Measurements from ENCODE around the gene ST3GAL4. TPM values are rescaled to one million over a fixed set of nuclear protein-coding genes. Genes with fewer than 3 reads are reported as not detected.

The ST3GAL4 gene
- total RNA-seq, 4 donors from 2014 or later, result 24.7 to 35.2 (median 28.0) TPM

DNA sequence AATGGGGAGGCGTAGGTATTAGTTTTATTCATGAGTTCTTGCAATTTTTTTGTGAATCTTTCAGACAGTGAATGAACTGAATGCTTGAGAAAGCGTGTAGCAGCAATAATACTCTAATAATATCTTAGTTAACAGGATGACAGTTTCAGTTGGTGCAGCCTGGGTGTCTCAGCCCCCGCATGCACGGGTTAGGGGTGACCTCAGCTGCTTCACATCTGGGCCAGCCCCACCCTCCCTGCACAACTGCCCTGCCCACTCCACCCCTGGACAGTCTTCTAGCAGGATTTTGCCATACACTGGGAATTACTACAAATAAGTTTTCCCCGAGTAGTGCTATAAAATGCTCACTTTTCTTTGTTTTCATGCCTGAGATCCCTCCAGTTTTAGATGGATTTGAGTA lies 83.2 kb downstream of the ST3GAL4 start:
- TF ChIP-seq, protein P1, sequence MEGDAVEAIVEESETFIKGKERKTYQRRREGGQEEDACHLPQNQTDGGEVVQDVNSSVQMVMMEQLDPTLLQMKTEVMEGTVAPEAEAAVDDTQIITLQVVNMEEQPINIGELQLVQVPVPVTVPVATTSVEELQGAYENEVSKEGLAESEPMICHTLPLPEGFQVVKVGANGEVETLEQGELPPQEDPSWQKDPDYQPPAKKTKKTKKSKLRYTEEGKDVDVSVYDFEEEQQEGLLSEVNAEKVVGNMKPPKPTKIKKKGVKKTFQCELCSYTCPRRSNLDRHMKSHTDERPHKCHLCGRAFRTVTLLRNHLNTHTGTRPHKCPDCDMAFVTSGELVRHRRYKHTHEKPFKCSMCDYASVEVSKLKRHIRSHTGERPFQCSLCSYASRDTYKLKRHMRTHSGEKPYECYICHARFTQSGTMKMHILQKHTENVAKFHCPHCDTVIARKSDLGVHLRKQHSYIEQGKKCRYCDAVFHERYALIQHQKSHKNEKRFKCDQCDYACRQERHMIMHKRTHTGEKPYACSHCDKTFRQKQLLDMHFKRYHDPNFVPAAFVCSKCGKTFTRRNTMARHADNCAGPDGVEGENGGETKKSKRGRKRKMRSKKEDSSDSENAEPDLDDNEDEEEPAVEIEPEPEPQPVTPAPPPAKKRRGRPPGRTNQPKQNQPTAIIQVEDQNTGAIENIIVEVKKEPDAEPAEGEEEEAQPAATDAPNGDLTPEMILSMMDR (IDR thresholded peaks at IDR 0.05; ENCODE audit: low read depth), result no peak

DNA sequence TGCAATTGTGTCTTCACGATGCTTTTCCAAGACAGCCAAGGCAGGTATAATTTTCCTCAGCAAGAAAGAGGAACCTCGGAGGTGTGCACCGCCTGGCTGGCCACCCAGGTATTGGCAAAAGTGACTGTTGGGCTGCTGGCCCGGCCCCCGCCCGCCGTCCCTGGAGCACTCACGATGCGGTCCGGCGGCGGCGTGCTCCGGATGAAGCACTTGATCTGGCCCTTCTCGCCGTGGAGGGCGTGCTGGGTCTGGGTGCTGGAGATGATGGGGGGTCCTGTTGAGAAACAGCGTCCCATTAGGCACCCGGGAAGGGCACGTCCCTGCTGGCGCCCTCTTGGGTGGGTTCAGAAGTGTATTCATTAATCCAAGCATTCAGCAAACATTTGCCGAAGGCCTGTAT lies 84.8 kb downstream of the ST3GAL4 start:
- TF ChIP-seq, protein P1 (IDR thresholded peaks at IDR 0.05; ENCODE audit: low read depth), result no peak

DNA sequence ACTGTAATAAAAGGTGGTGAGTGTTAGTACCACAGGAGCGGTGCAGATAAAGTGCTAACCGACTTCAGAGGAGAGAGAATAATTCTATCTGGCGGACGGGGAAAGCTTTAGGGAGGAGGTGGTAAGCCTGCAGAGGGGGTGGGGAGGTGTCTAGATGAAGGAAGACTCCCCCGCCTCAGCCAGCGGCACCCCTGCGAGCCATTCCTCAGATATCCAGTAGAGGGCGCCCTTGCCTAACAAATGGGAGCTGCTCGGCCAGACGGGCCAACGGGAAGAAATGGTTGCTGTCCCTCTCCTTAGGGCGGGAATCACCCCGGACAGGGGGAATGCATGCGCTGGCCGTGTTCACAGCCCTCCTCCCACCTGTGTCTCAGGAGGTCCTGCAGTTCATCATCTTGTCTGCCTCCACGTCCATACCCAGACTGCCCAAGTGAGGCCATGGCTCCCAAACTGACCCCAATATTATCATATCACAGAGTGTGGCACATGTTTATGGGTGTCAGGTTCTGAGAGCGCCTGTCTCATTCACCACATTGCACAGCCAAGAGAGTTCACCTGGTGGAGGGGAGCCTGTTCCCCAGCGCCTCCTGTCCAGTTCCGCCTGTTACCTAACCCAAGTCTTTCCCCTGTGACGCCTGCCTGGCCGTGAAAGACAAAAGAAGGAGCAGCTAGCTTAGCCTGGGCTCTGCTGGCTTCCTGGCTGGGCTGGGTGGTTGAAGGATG lies 85.5 kb downstream of the ST3GAL4 start:
- TF ChIP-seq, protein P1 (IDR thresholded peaks at IDR 0.05; ENCODE audit: low read depth), result no peak

DNA sequence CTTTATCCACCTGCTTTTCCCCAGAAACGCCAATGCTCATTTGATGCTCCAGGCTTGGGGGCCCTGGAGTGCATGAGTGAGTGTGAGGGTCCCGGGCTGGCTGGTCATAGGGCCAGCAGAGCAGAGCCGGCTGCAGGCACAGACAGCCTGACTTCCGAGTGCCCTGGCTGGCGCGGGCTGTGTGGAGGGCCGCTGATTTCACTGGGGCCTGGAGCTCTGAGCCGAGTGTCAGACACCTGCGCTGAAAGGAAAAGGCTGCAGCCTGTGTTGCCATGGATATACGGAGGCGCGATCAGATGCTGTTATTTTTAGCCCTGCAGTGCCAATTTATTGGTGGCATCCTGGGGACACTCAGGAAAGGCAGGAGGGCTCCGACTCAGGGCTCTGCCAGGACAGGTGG lies 87.6 kb downstream of the ST3GAL4 start:
- TF ChIP-seq, protein P1 (IDR thresholded peaks at IDR 0.05; ENCODE audit: low read depth), result no peak

DNA sequence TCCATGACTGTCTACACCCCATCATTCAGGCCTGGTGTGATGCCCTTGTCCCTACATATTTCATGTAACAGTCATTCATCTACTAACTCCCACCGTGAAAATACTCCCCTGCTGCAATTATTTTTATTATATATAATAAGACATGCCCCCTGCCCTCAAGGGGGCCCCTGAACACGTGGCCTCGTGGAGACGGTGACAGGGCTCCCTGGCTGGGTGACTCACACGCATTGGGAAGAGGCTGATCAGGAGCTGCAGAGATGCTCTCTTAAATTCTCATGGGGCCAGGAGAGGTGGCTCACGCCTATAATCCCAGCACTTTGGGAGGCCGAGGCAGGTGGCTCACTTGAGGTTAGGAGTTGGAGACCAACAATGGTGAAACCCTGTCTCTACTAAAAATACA lies 88.6 kb downstream of the ST3GAL4 start:
- TF ChIP-seq, protein P1 (IDR thresholded peaks at IDR 0.05; ENCODE audit: low read depth), result no peak

DNA sequence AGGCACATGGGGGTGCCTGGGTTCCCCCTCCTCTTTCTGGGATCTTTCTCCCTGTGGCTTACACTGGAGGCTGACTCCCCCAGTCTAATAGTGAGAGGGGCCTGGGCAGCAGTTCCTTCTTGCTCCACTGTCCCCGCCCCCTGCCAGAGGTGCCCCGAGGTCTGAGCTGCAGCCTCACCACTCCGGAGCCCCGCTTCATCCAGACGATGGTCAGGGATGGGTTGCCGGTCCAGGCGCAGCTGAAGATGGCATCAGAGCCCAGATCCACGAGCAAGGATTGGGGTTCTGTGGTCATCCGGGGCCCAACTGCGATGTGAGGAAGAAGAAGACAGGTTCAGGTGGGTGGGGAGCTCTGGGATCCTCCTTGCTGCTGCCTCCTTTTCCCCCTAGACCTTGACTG lies 91.1 kb downstream of the ST3GAL4 start:
- TF ChIP-seq, protein P1 (IDR thresholded peaks at IDR 0.05; ENCODE audit: low read depth), result no peak

DNA sequence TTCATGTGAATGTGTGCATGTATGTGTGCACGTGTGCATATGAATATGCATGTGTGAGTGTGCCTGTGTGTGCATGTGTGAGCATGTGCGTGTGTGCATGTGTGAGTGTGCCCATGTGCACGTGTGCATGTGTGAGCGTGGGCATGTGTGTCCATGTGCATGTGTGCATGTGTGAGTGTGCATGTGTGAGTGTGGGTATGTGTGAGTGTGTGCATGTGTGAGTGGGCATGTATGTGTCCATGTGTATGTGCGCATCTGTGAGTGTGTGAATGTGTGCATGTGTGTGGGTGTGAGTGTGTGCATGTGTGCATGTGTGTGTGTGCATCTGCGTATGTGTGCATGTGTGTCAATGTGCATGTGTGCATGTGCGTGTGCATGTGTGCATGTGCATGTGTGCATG lies 94.7 kb downstream of the ST3GAL4 start:
- TF ChIP-seq, protein P1 (IDR thresholded peaks at IDR 0.05; ENCODE audit: low read depth), result no peak
